Measurements from ENCODE around the gene SLC6A1.

SLC6A1 gene

GRCh38 chr3:10995871-10996270 lies 3.3 kb downstream of the SLC6A1 start:
- no peak for DNase-seq

GRCh38 chr3:10996345-10997013 lies 3.9 kb downstream of the SLC6A1 start:
- DNase-seq, result no peak

- DNase-seq, result no peak
Measured at GRCh38 chr3:10997196-10997595, 4.6 kb downstream of the SLC6A1 start.

- DNase-seq, result no peak
Measured at GRCh38 chr3:10998542-10998941, 6.0 kb downstream of the SLC6A1 start.

- no peak for DNase-seq
Measured at GRCh38 chr3:10999221-11000107, 6.9 kb downstream of the SLC6A1 start.

- DNase-seq, result no peak
Measured at GRCh38 chr3:11000528-11000927, 8.0 kb downstream of the SLC6A1 start.

- no peak for DNase-seq
Measured at GRCh38 chr3:11001020-11001657, 8.6 kb downstream of the SLC6A1 start.

- DNase-seq, result no peak
Measured at GRCh38 chr3:11001658-11002021, 9.1 kb downstream of the SLC6A1 start.

- no peak for DNase-seq
Measured at GRCh38 chr3:11002371-11002807, 9.8 kb downstream of the SLC6A1 start.

- DNase-seq, result no peak
Measured at GRCh38 chr3:11004563-11004962, 12.0 kb downstream of the SLC6A1 start.

- no peak for DNase-seq
Measured at GRCh38 chr3:11005686-11006256, 13.2 kb downstream of the SLC6A1 start.

- DNase-seq, result no peak
Measured at GRCh38 chr3:11006986-11007933, 14.7 kb downstream of the SLC6A1 start.

GRCh38 chr3:11009898-11010297 lies 17.4 kb downstream of the SLC6A1 start:
- DNase-seq, result no peak

- DNase-seq, result no peak
Measured at GRCh38 chr3:11010426-11011165, 18.0 kb downstream of the SLC6A1 start.

- no peak for DNase-seq
Measured at GRCh38 chr3:11014253-11014652, 21.7 kb downstream of the SLC6A1 start.

- DNase-seq, result no peak
Measured at GRCh38 chr3:11014752-11015151, 22.2 kb downstream of the SLC6A1 start.

GRCh38 chr3:11015369-11015768 lies 22.8 kb downstream of the SLC6A1 start:
- DNase-seq, result no peak

- no peak for DNase-seq
Measured at GRCh38 chr3:11016727-11017126, 24.2 kb downstream of the SLC6A1 start.

- no peak for DNase-seq
Measured at GRCh38 chr3:11019116-11019819, 26.7 kb downstream of the SLC6A1 start.

- DNase-seq, result no peak
Measured at GRCh38 chr3:11020764-11021163, 28.2 kb downstream of the SLC6A1 start.

GRCh38 chr3:11021611-11022011 lies 29.1 kb downstream of the SLC6A1 start:
- DNase-seq, result no peak
